ENCODE measurements around the gene SHISAL1.
A peak's percentile ranks its signal among the peaks of the same experiment; 100 is the strongest.

SHISAL1 gene

DNA sequence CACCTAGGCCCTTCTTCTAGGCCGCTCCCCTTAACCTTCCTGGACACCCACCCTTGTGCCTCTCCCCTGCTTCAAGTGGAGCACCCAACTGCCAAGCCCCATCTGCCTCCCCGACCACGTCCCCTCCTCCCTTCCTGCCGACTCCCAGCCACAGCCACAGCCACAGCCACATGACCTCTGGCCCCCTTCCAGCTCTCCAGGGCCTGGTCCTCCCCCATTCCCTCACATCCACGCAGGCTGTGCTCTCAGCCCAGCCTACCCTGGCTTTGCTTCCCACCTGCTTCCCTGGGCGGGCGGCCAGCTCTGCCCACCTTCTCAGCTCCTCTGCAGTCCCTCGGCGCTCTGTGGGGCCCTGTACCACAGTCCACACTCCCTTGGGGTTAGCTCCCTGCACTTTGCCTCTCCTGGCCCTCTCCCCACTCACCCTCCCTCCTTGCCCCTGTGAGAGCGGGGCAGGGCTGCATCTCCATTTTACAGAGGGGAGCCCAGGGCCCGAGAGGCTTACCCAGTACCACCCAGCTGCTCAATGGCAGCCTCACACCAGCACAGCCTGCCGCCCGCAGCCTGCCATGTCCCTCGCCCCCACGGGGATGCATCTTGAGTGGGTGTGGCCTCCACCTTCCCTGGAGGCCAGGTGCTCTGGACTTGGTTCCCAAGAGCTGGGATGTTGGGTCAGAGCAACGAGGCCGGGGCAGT, 111.7 kb downstream of the SHISAL1 start:
- Histone ChIP-seq H3K79me2 (ENCODE audit: insufficient read depth, low read length) (no peaks in the 10 kb centered on the region), H3K4me3 (ENCODE audit: low read depth in 1 of 2, low read length in 2 of 2) (no peak overlapping the region), H3K4me1 (ENCODE audit: insufficient read depth, low read length) (peaks cover 9% of the 10 kb centered on the region; the same call in 1 of the 2 replicates), H3K9me3 (ENCODE audit: insufficient read depth, low read length, severe bottlenecking) (no peaks in the 10 kb centered on the region), H3K36me3 (ENCODE audit: insufficient read depth, low read length) (peaks cover 22% of the 10 kb centered on the region), H3K4me2 (ENCODE audit: insufficient read depth, low read length) (no peak overlapping the region), H3K9ac (ENCODE audit: low read depth, low read length) (no peak overlapping the region), H2AFZ (ENCODE audit: low read depth, low read length) (no peak overlapping the region), H3K27ac (ENCODE audit: low read length) (no peak overlapping the region), H4K20me1 (ENCODE audit: insufficient read depth, low read length) (peaks cover 25% of the 10 kb centered on the region), H3K27me3 (ENCODE audit: insufficient read depth, low read length, poor library complexity) (no peaks in the 10 kb centered on the region)
- ATAC-seq (ENCODE audit: insufficient read depth, low read depth) (peak; percentile 59), DNase-seq (peak; percentile 41)
- TF ChIP-seq CTCF (IDR thresholded peaks at IDR 0.05; ENCODE audit: borderline replicate concordance, extremely low read depth, low read length, poor library complexity, severe bottlenecking) (no peak), EZH2 (IDR thresholded peaks at IDR 0.05; ENCODE audit: borderline replicate concordance, low read depth, low read length, severe bottlenecking) (no peak)

- Histone ChIP-seq H3K9me3 (ENCODE audit: insufficient read depth, low read length, severe bottlenecking) (no peaks in the 10 kb centered on the region), H3K4me2 (ENCODE audit: insufficient read depth, low read length) (no peak overlapping the region), H4K20me1 (ENCODE audit: insufficient read depth, low read length) (peaks cover 21% of the 10 kb centered on the region), H2AFZ (ENCODE audit: low read depth, low read length) (no peak overlapping the region), H3K27ac (ENCODE audit: low read length) (no peak overlapping the region), H3K27me3 (ENCODE audit: insufficient read depth, low read length, poor library complexity) (no peaks in the 10 kb centered on the region), H3K79me2 (ENCODE audit: insufficient read depth, low read length) (no peaks in the 10 kb centered on the region), H3K4me1 (ENCODE audit: insufficient read depth, low read length) (peaks cover 9% of the 10 kb centered on the region; the same call in 1 of the 2 replicates), H3K36me3 (ENCODE audit: insufficient read depth, low read length) (peaks cover 18% of the 10 kb centered on the region), H3K4me3 (ENCODE audit: low read depth in 1 of 2, low read length in 2 of 2) (no peak overlapping the region), H3K9ac (ENCODE audit: low read depth, low read length) (no peak overlapping the region)
- TF ChIP-seq CTCF (IDR thresholded peaks at IDR 0.05; ENCODE audit: borderline replicate concordance, extremely low read depth, low read length, poor library complexity, severe bottlenecking) (no peak), EZH2 (IDR thresholded peaks at IDR 0.05; ENCODE audit: borderline replicate concordance, low read depth, low read length, severe bottlenecking) (no peak)
- ATAC-seq (ENCODE audit: insufficient read depth, low read depth) (0 out of 3 replicates have a peak, but pooled peaks have one; percentile 9), DNase-seq (no peak)
These were observed 112.3 kb downstream of the SHISAL1 start for GRCh38 chr22:44200451-44200850.

DNA sequence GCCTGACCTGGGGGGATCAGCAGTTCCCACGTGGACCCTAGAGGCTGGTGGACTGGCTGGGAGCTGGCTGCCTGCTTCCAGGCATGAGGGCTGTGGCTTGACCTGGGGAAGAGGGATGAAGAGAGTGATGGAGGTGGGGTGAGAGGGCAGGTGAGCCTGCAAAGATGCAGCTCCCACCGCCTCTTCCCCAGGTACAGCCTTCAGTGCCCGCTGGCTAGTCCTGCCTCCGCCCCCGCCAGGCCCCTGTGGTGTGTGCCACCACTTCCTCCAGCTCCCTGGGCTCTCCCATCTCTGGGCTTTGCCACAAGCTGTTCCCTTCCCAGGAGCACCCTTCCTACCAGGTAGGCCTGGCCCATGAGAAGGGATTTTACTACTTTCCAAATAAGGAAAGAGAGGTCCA, 112.9 kb downstream of the SHISAL1 start:
- H3K27me3 ChIP-seq (ENCODE audit: insufficient read depth, low read length, poor library complexity) = no peaks in the 10 kb centered on the region
- no peak overlapping the region for H3K27ac ChIP-seq (ENCODE audit: low read length)
- H3K79me2 ChIP-seq (ENCODE audit: insufficient read depth, low read length) = no peaks in the 10 kb centered on the region
- H2AFZ ChIP-seq (ENCODE audit: low read depth, low read length) = no peak overlapping the region
- H3K4me2 ChIP-seq (ENCODE audit: insufficient read depth, low read length) = no peak overlapping the region
- H3K4me1 ChIP-seq (ENCODE audit: insufficient read depth, low read length) = peaks cover 9% of the 10 kb centered on the region; the same call in 1 of the 2 replicates
- peaks cover 17% of the 10 kb centered on the region for H4K20me1 ChIP-seq (ENCODE audit: insufficient read depth, low read length)
- no peak overlapping the region for H3K4me3 ChIP-seq (ENCODE audit: low read depth in 1 of 2, low read length in 2 of 2)
- DNase-seq (no peak), ATAC-seq (ENCODE audit: insufficient read depth, low read depth) (no peak)
- peaks cover 15% of the 10 kb centered on the region for H3K36me3 ChIP-seq (ENCODE audit: insufficient read depth, low read length)
- no peak for TF ChIP-seq CTCF (IDR thresholded peaks at IDR 0.05; ENCODE audit: borderline replicate concordance, extremely low read depth, low read length, poor library complexity, severe bottlenecking)
- no peak for TF ChIP-seq EZH2 (IDR thresholded peaks at IDR 0.05; ENCODE audit: borderline replicate concordance, low read depth, low read length, severe bottlenecking)
- no peaks in the 10 kb centered on the region for H3K9me3 ChIP-seq (ENCODE audit: insufficient read depth, low read length, severe bottlenecking)
- H3K9ac ChIP-seq (ENCODE audit: low read depth, low read length) = no peak overlapping the region
